ENCODE measurements around the gene CACNG4.

Gene CACNG4

DNA sequence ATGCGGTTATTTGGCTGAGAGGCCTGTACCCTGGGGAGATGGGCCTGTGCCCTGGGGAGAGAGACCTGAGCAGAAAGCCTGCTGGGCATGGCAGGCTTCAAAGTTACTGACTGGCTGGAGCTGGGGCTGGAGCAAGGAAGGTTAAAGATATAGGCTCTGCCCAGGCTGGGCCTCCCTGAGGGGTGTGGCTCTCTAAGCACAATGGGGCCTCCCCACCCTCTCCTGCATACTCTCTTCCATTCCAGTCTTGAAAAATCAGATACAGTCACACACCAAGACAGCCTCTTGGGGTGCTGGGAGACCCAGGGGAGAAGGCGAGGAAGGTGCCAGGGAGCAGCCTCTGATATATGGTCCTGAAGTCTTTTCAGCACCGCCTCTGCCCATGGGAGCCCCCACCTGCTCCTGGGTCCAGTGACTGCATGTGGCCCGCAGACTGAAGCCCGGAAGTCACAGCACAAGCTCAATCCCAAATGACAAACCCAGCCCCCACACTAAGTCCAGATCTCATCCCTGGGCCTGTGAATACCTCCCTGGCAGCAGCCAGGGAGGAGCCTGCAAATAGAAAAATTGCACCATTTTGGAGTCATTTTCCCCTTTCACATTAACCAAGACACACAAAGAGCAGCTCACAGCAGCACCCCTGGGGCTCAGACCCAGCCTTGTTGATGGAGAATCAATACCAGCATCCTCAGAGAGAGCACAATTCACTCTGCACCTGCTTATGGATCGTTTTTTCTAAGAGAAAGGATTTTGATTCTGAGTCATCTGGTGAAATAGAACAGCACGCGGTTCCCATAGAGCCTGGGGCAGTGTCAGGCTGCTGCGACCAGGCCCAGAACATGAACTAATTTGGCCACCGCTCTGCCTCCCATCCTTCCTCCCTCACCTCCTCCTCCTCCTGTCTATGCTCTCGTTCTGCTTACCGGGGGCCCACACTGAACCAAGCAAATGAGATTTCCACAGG, 54.2 kb downstream of the CACNG4 start:
- no peaks in the 10 kb centered on the region for H3K9me3 ChIP-seq (ENCODE audit: insufficient read depth, low read length, severe bottlenecking)
- no peak for DNase-seq

DNA sequence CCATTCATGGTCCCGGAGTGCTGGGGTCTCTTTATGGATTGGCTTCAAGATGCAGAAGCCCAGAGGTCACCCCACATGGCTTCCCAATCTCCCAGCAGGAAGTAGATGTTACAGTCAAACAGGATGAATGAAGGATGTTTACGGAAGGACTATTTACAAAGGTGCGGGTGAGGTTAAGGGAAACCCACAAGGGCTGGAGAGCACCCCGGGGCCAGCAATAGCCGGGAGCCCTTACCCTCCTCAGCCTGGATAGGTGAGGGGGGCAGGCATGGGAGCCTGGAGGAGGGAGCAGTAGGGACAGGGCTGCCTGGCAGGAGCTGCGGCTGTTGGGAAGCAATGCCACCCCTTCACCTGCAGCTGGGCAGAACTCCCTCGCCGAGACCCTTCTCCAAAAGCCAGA, 55.3 kb downstream of the CACNG4 start:
- DNase-seq (no peak), ATAC-seq (ENCODE audit: insufficient read depth, low read depth) (no peak)
- H3K79me2 ChIP-seq (ENCODE audit: insufficient read depth, low read length): no peaks in the 10 kb centered on the region
- H3K9ac ChIP-seq (ENCODE audit: low read depth, low read length): no peak overlapping the region
- H3K4me1 ChIP-seq (ENCODE audit: insufficient read depth, low read length): no peaks in the 10 kb centered on the region
- TF ChIP-seq EZH2 (IDR thresholded peaks at IDR 0.05; ENCODE audit: borderline replicate concordance, low read depth, low read length, severe bottlenecking): no peak
- TF ChIP-seq, protein P1, sequence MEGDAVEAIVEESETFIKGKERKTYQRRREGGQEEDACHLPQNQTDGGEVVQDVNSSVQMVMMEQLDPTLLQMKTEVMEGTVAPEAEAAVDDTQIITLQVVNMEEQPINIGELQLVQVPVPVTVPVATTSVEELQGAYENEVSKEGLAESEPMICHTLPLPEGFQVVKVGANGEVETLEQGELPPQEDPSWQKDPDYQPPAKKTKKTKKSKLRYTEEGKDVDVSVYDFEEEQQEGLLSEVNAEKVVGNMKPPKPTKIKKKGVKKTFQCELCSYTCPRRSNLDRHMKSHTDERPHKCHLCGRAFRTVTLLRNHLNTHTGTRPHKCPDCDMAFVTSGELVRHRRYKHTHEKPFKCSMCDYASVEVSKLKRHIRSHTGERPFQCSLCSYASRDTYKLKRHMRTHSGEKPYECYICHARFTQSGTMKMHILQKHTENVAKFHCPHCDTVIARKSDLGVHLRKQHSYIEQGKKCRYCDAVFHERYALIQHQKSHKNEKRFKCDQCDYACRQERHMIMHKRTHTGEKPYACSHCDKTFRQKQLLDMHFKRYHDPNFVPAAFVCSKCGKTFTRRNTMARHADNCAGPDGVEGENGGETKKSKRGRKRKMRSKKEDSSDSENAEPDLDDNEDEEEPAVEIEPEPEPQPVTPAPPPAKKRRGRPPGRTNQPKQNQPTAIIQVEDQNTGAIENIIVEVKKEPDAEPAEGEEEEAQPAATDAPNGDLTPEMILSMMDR (IDR thresholded peaks at IDR 0.05; ENCODE audit: borderline replicate concordance, extremely low read depth, low read length, poor library complexity, severe bottlenecking): no peak
- H3K4me3 ChIP-seq (ENCODE audit: low read depth in 1 of 2, low read length in 2 of 2): no peak overlapping the region
- no peaks in the 10 kb centered on the region for H3K27me3 ChIP-seq (ENCODE audit: insufficient read depth, low read length, poor library complexity)
- H3K36me3 ChIP-seq (ENCODE audit: insufficient read depth, low read length): no peaks in the 10 kb centered on the region
- no peak overlapping the region for H3K27ac ChIP-seq (ENCODE audit: low read length)
- H4K20me1 ChIP-seq (ENCODE audit: insufficient read depth, low read length): peaks cover 5% of the 10 kb centered on the region; the same call in 1 of the 2 replicates
- no peak overlapping the region for H2AFZ ChIP-seq (ENCODE audit: low read depth, low read length)
- H3K9me3 ChIP-seq (ENCODE audit: insufficient read depth, low read length, severe bottlenecking): no peaks in the 10 kb centered on the region
- no peak overlapping the region for H3K4me2 ChIP-seq (ENCODE audit: insufficient read depth, low read length)

More for the DNA sequence above, 54.2 kb downstream of the CACNG4 start:
- Histone ChIP-seq H3K27ac (ENCODE audit: low read length) (no peak overlapping the region), H3K4me2 (ENCODE audit: insufficient read depth, low read length) (no peak overlapping the region), H3K4me1 (ENCODE audit: insufficient read depth, low read length) (no peaks in the 10 kb centered on the region), H3K4me3 (ENCODE audit: low read depth in 1 of 2, low read length in 2 of 2) (no peak overlapping the region), H4K20me1 (ENCODE audit: insufficient read depth, low read length) (no peaks in the 10 kb centered on the region), H3K9ac (ENCODE audit: low read depth, low read length) (no peak overlapping the region), H3K27me3 (ENCODE audit: insufficient read depth, low read length, poor library complexity) (no peaks in the 10 kb centered on the region), H3K79me2 (ENCODE audit: insufficient read depth, low read length) (no peaks in the 10 kb centered on the region), H3K36me3 (ENCODE audit: insufficient read depth, low read length) (no peaks in the 10 kb centered on the region), H2AFZ (ENCODE audit: low read depth, low read length) (no peak overlapping the region)
- no peak for TF ChIP-seq EZH2 (IDR thresholded peaks at IDR 0.05; ENCODE audit: borderline replicate concordance, low read depth, low read length, severe bottlenecking)
- TF ChIP-seq, protein P1 (IDR thresholded peaks at IDR 0.05; ENCODE audit: borderline replicate concordance, extremely low read depth, low read length, poor library complexity, severe bottlenecking): no peak
- no peak for ATAC-seq (ENCODE audit: insufficient read depth, low read depth)

DNA sequence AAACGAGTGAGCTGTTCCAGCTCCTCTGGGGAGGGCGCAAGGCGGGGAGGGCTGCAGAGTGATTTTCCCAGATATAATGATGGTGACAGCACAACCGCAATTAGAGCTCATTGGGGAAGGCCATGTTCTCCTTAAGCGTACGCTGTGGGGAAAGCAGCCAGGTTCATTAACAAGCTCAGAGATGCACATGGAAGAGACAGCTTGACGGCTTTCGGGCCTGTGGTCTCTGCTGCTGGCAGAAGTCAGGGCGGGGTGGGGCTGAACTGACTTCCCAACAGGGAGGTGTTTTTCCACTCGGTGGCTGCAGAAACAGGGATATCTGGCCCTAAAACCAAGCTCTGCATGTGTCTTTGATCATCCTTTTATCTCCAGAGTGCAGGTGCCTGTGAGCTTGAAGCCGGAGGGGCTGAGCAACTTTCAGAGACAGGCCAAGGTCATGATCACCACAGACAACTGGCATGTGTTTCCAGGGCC, 55.8 kb downstream of the CACNG4 start:
- no peak for ATAC-seq (ENCODE audit: insufficient read depth, low read depth)
- TF ChIP-seq, protein P1 (IDR thresholded peaks at IDR 0.05; ENCODE audit: borderline replicate concordance, extremely low read depth, low read length, poor library complexity, severe bottlenecking): no peak
- TF ChIP-seq EZH2 (IDR thresholded peaks at IDR 0.05; ENCODE audit: borderline replicate concordance, low read depth, low read length, severe bottlenecking): no peak
- Histone ChIP-seq H3K9ac (ENCODE audit: low read depth, low read length) (no peak overlapping the region), H4K20me1 (ENCODE audit: insufficient read depth, low read length) (peaks cover 5% of the 10 kb centered on the region; the same call in 1 of the 2 replicates), H2AFZ (ENCODE audit: low read depth, low read length) (no peak overlapping the region), H3K4me2 (ENCODE audit: insufficient read depth, low read length) (no peak overlapping the region), H3K9me3 (ENCODE audit: insufficient read depth, low read length, severe bottlenecking) (no peaks in the 10 kb centered on the region), H3K27me3 (ENCODE audit: insufficient read depth, low read length, poor library complexity) (no peaks in the 10 kb centered on the region), H3K79me2 (ENCODE audit: insufficient read depth, low read length) (no peaks in the 10 kb centered on the region), H3K27ac (ENCODE audit: low read length) (no peak overlapping the region), H3K4me1 (ENCODE audit: insufficient read depth, low read length) (no peaks in the 10 kb centered on the region), H3K36me3 (ENCODE audit: insufficient read depth, low read length) (no peaks in the 10 kb centered on the region), H3K4me3 (ENCODE audit: low read depth in 1 of 2, low read length in 2 of 2) (no peak overlapping the region)
- DNase-seq: no peak

Measured in DND-41 (cell line).